SW480 (cell line): Measurements from ENCODE around the gene CAV3.
"Not testable (repeated sequence)": the region's sequence is repeated elsewhere in the genome, so short reads cannot be mapped to it uniquely, and the experiment has no call there.

Experiments
- DNase-seq: peaks from one replicate; pipeline ENCODE4 v3.0.0-alpha.2; 2016; ENCODE audit warnings: low spot score

The CAV3 gene

GRCh38 chr3:8733332-8734094 lies at the start of gene CAV3:
TSS of gene CAV3 (plus strand) at chr3:8733802. CDS start at chr3:8733877, 75 bp downstream.
- DNase-seq, result no peak

- DNase-seq, result not testable (repeated sequence)
Measured at GRCh38 chr3:8684992-8685391, 48.6 kb upstream of the CAV3 start.

GRCh38 chr3:8691295-8691694 lies 42.3 kb upstream of the CAV3 start:
- not testable (repeated sequence) for DNase-seq

GRCh38 chr3:8702560-8702959 lies 31.0 kb upstream of the CAV3 start:
- no peak for DNase-seq

GRCh38 chr3:8705575-8705974 lies 28.0 kb upstream of the CAV3 start:
- DNase-seq, result no peak

- DNase-seq, result no peak
Measured at GRCh38 chr3:8709287-8709686, 24.3 kb upstream of the CAV3 start.

GRCh38 chr3:8709801-8710507 lies 23.6 kb upstream of the CAV3 start:
- no peak for DNase-seq

GRCh38 chr3:8712045-8712907 lies 21.3 kb upstream of the CAV3 start:
- peak; percentile 77 for DNase-seq

- DNase-seq, result peak; percentile 11
Measured at GRCh38 chr3:8712908-8713255, 20.7 kb upstream of the CAV3 start.

- no peak for DNase-seq
Measured at GRCh38 chr3:8713901-8714759, 19.5 kb upstream of the CAV3 start.

GRCh38 chr3:8715757-8716156 lies 17.8 kb upstream of the CAV3 start:
- not testable (repeated sequence) for DNase-seq

GRCh38 chr3:8722808-8723207 lies 10.8 kb upstream of the CAV3 start:
- no peak for DNase-seq

- DNase-seq, result no peak
Measured at GRCh38 chr3:8723612-8724011, 10.0 kb upstream of the CAV3 start.

GRCh38 chr3:8724108-8724752 lies 9.4 kb upstream of the CAV3 start:
- DNase-seq, result no peak

- no peak for DNase-seq
Measured at GRCh38 chr3:8727605-8728512, 5.7 kb upstream of the CAV3 start.

GRCh38 chr3:8729479-8729878 lies 4.1 kb upstream of the CAV3 start:
- DNase-seq, result no peak

- DNase-seq, result no peak
Measured at GRCh38 chr3:8730656-8731055, 2.9 kb upstream of the CAV3 start.

- DNase-seq, result peak; percentile 24
Measured at GRCh38 chr3:8732413-8732812, 1.2 kb upstream of the CAV3 start.

GRCh38 chr3:8734137-8734878 lies 706 bp downstream of the CAV3 start:
- DNase-seq, result no peak
